ENCODE measurements around the gene IL10RB.

The IL10RB gene

DNA sequence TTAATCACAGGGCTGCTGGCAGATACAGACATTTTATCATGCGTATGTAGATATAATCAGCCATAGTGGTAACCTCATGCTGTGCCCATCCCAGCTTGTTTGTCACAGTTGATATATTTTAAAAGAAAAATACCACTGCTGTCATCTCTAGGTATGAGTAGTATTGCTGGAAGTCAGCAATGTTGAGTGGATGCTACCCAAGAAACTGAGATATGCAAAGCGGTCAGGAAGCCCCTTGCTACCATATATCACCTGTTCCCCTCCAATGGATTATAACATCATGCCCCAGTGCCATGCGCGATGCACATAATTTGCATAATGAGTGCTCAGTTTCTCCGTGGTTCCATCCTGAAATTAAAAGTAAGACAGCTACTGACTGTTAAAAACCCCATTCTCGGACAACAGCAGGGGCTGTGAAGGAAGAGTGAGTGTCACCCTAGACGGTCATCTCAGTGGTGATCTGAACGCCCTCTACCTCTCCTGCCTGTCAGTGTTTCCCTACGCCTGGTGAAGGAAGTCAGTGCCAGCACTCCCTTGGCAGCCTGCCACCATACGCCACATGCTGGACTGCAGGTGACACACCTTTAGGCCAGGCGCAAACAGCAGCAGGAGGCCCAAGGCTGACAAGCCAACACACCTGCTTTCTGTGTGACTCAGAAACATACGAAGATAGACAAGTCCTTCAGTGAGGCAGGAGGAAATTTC, 2.7 kb downstream of the IL10RB start:
- peak; percentile 29 for DNase-seq

DNA sequence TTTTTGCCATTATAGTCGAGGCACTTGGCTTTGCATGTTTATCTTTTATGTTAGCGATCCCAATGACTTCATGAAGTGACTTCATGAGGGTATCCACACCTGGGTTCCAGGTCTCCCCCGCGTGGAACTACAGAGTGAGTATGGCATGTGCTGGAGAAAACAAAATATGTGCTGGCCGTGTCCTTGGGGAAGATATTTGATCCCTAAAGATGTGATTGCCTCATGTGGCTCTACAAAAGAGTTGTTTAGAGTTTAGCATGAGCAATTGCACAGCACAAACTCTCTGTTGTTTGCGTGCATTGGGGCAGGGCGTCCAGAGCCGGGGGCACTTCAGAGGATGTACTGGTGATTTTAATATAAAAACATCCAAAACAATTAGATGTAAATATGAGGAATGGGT, 4.8 kb downstream of the IL10RB start:
- no peak for DNase-seq

DNA sequence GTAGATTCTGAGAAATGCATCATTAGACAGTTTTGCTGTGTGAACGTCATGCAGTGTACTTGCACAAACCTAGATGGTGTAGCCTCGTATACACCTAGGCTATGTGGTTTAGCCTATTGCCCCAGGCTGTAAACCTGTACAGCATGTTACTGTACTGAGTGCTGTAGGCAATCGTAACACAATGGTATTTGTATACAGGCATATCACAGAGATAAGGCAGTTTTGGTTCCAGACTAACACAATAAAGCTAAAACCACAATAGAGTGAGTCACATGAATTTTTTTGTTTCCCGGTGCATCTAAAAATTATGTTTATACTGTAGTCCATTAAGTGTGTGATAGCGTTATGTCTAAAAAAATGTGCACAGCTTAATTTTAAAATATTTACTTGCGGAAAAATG, 6.9 kb downstream of the IL10RB start:
- DNase-seq: no peak

DNA sequence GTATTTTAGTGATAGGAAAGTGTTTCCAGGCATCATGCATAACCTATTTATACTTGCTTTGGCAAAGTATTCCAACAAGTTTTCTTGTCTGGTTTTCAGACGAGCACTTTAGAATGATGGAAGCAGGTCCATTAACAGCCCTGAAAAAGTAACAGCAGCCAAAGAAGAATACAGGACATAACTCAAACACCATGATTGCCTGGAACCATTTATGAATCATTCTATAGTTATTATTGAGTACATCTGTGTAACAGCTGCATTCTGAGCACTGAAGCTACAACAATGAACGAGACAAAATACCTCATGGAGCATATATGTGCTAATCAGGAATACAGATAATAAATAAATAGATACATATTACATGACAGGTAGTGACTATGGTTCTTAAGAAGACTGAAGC, 12.6 kb downstream of the IL10RB start:
- DNase-seq: no peak

DNA sequence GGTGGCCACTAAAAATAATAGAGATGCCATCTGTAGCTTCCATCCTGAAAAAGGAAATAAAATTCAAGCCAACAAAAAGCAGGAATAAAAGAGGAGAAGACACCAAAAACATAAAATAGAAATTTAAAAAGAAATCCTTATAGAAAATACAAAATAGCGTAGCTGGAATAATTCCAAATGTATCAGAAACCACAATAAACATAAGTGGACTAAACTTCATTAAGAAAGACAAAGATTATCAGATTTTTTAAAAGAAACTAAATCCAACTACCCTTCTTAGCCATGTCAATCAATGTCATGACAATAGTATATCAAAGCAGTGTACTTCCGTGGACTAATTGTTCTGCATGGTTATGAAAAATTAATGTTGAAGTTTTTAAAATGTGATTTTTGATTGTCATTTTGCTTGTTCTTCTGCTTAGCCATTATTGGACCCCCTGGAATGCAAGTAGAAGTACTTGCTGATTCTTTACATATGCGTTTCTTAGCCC, 13.2 kb downstream of the IL10RB start:
- no peak for DNase-seq

DNA sequence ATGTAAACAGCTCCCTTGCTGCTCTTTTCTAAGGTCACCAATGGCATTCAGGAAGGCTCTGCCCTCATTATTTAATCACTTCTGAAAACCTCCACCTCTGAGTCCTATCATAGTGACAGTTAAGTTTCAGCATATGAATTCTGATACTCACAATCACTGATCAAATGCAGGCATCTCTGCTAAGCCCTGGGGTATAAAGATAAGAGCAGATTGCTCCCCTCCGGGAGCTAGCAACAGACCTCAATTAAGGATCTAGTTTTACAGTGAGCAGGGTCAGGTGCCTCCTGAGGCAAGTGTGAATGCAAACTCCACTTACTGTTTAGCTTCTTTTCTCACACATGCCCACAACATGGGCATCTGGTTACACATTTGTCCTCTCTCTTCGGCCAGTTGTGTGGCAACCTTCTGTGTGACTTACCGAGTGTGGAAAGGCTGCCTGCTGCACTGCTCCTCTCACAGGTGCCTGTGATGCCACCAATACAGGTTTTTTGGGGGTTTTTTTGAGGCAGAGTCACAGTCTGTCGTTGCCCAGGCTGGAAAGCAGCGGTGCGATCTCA, 15.0 kb downstream of the IL10RB start:
- DNase-seq: peak; percentile 73

DNA sequence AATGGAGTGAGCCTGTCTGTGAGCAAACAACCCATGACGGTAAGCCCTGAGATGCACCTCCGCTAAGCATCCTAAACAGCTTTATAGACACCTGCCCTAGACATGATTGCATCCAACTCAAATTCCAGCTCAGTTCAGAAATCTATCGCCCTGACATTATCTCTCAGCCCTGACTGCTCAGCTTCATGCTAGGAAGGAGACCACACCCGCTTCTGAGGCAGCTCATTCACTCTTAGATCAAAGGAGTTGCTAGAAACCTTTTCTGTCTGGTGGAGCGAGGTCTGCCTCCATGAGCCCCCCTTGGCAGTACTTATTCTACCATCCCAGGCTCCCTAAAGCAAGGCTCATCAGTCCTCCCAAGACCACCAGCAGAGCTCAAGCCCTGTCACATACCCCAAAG, 17.0 kb downstream of the IL10RB start:
- DNase-seq: peak; percentile 65

DNA sequence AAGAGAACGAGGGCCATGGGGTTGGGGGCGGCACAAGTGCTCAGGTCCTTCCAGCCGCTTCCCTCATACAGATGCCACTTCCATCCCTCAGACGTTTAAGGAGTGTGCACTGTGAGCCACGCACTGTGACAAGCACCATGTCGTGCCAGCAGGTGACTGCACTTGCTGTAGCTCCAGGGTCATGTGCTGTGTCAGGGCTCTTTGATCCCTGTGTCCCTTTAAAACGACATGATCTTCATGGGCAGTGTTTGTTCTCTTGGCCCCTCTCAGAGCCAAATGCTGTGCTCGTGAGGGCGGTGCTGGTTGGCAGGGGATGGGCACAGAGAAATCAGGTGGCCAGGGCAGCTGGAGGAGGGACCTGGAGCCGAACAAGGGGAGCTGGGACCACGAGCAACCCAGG, 19.9 kb downstream of the IL10RB start:
- DNase-seq: no peak

DNA sequence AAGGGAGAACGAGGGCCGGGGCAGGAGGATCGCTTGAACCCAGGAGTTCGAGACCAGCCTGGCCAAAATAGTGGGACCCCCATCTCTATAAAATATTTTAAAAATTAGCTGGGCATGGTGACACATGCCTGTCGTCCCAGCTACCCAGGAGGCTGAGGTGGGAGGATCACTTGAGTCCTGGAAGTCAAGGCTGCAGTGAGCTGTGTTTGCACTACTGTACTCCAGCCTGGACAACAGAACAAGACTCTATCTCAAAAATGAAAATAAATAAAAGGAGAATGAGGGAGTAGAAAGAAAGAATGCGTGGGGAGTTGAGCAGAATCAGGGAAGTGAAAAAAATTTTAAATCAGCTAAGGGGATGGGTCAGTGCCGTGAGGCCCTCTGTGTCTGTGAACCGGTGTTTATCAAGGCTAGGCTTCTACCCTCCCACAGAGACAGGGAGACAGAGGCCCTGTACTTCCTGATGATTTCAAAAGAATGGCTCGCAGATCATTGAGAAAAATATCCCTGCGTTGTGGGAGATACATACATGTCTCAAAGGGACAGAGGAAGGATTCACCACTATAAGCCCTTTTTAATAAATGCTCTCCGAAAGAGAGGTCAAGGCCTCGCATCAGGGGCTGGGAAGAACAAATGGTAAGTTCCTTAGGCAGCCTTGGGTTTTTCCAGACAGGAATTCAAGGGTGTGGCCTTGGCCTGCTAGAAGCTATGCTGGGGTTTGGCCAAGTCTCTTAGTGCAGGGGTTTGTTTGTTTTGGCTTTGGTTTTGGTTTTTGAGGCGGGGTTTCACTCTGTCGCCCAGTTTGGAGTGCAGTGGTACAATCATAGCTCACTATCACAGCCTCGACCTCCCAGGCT, 20.7 kb downstream of the IL10RB start:
- DNase-seq: no peak

DNA sequence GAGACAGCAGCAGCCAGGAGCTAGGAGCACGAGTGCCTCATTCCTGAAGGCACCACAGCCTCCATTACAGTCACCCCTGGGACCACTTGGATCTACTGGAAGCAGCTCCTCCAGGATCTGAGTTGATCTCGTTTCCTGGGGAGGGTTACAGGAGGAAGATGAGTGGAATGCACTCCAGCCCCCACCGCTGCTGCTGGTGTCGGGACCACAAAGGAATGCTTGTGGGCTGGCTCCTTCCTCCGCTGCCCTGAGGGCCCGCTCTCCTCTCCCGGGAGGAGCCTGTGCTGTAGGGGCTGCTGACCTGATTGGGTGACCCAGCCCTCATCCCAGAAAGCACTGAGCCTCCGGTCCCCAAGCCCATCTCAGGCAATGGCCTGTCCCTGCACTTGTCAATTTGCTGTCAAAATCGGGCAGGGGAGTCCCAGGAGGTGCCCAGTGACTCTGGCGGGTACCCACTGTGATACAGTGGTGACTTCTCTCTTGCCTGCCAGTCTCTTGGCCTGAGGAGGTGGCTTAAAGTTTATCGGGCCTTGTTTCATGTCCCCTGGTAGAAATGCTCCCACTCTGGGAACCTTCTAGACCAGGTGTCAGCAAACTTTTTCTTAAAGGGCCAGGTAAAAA, 23.1 kb downstream of the IL10RB start:
- no peak for DNase-seq

DNA sequence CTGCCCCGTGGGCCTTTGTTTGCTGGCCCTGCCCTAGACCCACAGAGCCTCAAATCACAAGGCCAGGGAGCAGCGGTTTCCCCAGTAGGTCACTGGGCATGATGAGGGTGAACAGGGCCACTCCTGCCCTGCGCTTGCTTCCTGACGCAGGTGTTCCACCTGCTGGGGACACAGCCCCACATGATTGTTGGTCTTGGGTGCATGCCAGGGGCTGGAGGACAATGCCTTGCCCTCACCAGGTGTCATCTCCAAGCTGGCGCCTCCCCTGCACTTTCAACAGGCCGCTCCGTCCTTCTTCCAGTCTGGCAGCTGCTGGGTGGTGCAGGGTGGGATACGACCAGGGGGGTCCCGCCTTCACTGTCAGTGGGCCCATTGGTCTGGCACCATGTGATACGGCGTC, 24.3 kb downstream of the IL10RB start:
- DNase-seq: no peak

DNA sequence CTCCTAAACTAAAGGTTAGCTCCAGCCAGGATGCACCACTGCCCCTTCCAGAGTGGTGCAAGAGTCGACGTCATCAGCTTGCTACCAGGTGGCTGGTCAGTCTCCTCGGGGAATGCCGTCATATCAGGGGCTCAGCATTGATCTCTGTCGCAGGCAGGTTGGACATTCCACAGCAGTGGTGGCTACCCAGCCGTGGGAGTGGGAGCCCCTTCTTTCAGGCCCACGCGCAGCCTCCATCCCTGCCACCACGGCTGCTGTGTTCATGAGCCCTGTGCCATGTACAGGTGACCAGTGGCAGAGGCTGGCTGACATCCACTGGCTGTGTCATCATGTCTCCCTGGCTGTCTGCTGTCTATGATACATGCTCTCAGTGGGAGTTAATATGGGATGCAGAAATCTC, 25.5 kb downstream of the IL10RB start:
- DNase-seq: no peak

DNA sequence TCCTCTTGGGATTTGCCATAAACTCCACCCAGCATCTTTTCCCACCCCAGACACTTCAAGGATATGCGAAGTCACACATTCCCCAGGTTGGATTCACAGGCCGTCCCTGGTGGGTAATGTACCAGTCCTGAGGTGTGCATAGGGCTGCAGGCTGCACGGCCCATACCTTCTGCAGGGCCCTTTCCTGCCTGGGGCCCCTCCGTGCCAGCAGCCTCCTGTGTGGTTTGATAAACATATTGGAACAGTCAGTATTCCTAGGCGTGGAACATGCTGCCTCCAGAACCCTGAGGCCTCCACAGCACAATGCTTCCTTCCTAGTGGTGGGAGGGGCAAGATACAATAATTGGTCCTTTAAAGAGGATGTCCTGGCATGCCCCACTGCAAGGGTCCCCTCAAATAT, 26.6 kb downstream of the IL10RB start:
- DNase-seq: no peak

DNA sequence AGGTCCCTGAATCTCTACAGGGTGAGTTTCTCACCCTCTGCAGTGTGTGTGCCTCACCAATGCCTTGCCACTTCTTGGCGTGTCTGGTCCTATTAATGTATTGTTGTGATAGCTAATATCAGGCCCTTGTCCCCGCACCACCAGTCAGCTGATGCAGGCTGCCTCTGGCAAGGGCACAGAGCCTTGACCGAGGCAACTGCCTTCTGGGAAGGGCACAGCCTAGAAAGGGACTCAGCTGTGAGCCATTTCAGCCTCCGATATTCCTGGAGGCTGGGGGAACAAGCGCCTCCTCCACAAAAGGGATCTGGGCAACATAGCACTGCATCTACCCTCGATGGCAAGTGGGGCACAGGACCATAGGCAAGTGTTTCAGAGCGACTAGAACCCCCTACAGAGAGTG, 27.0 kb downstream of the IL10RB start:
- no peak for DNase-seq

DNA sequence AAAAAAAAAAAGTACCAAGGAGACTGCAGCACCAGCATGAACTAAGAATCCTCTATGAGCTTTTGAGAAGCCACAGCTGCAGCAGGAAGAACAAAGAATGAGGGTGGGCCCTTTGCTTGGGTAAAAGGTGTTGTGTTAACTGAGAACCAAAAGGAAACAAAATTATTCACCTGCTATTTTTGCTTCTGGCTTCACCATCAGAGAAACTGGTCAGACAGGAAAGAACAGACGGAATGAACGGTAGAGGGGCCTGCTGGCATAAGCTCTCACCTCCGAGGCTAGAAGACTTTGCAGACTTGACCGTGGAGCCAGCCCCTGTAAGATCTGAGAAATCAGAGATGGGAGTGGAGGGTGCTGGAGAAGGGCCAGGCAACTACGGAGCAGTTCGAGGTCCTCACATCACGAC, 27.6 kb downstream of the IL10RB start:
- no peak for DNase-seq

DNA sequence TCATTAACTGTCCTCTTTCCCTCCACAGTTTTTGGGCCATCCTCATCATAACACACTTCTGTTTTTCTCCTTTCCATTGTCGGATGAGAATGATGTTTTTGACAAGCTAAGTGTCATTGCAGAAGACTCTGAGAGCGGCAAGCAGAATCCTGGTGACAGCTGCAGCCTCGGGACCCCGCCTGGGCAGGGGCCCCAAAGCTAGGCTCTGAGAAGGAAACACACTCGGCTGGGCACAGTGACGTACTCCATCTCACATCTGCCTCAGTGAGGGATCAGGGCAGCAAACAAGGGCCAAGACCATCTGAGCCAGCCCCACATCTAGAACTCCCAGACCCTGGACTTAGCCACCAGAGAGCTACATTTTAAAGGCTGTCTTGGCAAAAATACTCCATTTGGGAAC, 30.0 kb downstream of the IL10RB start:
- DNase-seq: no peak

DNA sequence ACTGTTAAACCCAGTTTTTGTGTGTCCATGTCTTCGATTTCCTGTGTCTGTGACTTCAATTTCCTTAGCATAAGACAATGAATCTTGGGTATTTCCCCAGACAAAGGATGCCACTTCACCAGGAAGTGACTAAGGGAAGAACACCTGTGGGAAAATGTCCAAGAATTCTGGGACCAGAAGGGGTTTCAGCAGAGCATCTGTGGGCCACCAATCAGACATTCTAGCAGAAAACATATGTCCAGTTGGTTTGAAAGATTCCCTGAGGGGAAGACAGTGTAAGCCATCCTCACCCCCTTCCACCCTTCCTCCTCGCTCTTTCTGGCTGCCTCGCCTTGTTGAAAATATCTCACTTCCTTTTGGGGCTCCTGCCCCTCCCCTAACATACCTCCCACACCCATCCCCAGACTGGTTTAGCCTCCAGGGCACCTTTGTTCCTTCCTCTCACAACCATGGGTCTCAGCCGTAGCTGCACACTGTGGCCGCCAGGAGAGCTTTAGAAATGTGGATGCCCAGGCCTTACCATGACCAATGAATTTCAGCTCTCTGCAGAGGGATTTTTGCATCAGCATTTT, 33.1 kb downstream of the IL10RB start:
- DNase-seq: peak; percentile 59

DNA sequence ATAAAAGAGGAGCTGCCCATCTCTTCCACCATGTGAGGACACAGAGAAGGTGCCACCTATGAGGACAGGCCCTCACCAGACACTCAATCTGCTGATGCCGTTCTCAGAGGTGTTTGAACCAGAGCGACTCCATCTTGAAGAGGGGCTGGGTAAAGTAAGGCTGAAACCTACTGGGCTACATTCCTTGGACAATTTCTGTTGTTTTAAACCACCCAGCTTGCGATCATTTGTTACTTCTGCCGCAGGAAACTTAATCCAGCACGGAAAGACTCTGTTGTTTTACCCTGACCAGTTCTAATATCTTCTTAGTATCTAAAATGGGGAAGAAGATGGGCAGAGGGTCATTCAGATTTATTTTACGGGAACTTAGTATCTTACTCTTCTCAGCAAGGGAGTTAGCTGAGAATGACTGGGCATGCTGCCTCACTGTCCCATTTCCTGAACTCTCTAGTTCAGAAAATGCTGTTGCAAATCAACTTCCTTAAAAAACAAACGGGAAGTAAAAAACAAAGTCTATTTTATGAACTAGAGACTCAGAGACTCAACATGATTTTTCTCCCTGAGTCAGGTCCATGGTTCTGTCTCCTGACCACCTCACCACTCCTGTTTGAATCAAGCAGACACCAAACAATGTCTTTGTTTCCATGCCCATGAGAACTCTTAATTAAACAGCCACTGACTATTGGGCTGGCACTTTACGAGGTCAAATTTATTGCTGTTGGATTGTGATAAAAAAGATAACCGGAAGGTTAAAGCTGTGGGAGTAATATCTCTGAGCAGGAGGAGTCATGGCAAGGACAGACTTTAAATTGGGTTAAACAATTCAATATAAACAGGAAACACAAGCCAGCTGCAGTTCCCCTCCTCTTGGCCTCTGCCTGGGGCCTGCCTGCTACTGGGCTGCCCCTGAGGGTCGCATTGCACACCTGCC, 34.8 kb downstream of the IL10RB start:
- DNase-seq: peak; percentile 88

DNA sequence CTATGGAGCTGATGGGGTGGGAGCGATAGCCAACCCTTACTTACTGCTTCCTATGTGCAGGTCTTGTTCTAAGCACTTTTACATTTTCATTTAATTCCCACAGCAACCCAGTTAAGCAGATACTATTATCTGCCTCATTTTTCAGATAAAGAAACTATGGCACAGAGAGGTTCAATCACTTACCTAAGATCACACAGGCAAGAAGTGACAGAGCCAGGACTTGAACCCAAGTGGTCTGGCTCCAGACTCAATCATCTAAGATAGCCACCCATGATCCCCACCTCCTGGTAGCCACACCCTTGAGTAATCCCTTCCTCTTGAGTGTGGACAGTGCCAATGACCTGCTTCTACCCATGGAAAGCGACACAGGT, 35.5 kb downstream of the IL10RB start:
- no peak for DNase-seq

DNA sequence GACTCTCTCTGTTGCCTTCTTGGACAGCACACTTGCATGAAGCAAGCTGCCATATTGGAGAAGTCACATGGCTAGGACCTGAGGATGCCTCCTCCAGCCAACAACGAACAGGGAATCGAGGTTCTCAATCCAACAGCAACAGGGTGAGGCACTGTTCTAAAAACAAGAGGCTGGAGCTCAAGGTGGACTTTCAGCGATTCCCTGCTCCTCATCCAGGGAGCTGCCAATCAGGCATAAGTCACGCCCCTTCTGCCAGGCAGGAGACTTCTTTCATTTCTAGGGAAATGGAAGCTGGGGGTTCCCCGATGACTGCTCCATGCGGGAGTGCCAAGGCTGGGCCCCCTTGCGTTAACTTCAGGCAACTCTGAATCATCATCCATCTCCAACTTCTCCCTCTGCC, 35.9 kb downstream of the IL10RB start:
- no peak for DNase-seq

DNA sequence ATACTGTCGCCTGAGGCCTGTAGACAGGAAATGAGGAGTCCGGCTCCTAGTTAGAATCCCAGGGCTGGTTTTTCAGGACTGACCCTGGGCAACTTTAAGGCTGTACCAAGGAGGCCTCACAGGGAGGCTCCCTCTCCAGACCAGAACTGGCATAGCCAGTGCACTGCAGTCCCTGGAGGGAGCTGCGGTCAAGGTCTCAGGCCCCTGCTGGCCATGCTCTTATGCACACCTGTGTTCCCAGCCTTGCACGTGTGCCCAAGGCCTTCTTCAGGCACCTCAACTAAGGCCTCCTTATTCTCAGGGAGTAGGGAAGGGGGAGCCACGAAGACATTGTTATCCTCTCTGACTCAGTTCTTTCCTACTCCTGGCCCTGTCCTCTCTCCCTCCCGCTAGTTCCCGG, 36.6 kb downstream of the IL10RB start:
- no peak for DNase-seq

DNA sequence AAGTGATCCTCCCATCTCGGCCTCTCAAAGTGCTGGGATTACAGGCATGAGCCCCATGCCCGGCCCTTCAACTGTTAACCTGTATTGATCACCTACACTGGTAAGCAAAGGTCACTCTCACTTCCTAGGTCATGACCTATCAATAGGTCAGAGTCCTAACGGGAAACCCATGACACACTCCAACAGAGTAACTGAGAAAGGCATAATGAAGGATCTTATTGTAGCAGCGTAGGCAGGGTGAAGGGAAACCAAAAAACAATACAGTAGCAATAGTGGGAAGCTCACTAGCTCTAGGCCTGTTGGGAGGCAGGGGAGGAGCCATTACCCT, 39.1 kb downstream of the IL10RB start:
- DNase-seq: no peak
